HL-60 (cell line): ENCODE data around the gene ICAM1.

Source experiments
- GABPA ChIP-seq: IDR thresholded peaks from 2 replicates; pipeline ENCODE4 v1.6.1; 2012; ENCODE audit warnings: low read depth
- POLR2AphosphoS5 ChIP-seq: IDR thresholded peaks from 2 replicates; pipeline ENCODE4 v1.6.1; 2012; ENCODE audit warnings: low read depth
- TF ChIP-seq, protein P1 (sequence below): IDR thresholded peaks from one replicate; pipeline ENCODE4 v1.5.1; 2011; ENCODE audit warnings: low read length, control low read depth, inconsistent platforms; ENCODE audit not compliant: insufficient read depth
- TF ChIP-seq, protein P2 (sequence below): IDR thresholded peaks from 2 replicates; pipeline ENCODE4 v1.6.1; 2012; ENCODE audit warnings: low read depth; ENCODE audit not compliant: insufficient replicate concordance

DNA sequence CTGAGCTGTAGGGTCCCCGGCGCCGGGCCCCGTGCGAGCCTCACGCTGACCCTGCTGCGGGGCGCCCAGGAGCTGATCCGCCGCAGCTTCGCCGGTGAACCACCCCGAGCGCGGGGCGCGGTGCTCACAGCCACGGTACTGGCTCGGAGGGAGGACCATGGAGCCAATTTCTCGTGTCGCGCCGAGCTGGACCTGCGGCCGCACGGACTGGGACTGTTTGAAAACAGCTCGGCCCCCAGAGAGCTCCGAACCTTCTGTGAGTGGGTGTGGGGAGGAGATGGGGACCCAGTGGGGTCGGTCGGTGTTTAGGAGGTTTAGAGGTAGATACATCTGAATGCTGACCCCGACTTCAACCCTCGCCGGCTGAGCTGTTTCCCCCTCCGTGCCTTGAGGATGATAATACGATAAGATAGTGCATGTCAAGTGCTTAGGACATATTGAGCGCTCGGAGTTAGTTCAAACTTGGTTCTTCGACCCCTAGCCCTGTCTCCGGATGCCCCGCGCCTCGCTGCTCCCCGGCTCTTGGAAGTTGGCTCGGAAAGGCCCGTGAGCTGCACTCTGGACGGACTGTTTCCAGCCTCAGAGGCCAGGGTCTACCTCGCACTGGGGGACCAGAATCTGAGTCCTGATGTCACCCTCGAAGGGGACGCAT lies 20.8 kb downstream of the ICAM1 start:
- TF ChIP-seq, protein P1, sequence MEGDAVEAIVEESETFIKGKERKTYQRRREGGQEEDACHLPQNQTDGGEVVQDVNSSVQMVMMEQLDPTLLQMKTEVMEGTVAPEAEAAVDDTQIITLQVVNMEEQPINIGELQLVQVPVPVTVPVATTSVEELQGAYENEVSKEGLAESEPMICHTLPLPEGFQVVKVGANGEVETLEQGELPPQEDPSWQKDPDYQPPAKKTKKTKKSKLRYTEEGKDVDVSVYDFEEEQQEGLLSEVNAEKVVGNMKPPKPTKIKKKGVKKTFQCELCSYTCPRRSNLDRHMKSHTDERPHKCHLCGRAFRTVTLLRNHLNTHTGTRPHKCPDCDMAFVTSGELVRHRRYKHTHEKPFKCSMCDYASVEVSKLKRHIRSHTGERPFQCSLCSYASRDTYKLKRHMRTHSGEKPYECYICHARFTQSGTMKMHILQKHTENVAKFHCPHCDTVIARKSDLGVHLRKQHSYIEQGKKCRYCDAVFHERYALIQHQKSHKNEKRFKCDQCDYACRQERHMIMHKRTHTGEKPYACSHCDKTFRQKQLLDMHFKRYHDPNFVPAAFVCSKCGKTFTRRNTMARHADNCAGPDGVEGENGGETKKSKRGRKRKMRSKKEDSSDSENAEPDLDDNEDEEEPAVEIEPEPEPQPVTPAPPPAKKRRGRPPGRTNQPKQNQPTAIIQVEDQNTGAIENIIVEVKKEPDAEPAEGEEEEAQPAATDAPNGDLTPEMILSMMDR: no peak
- TF ChIP-seq, protein P2, sequence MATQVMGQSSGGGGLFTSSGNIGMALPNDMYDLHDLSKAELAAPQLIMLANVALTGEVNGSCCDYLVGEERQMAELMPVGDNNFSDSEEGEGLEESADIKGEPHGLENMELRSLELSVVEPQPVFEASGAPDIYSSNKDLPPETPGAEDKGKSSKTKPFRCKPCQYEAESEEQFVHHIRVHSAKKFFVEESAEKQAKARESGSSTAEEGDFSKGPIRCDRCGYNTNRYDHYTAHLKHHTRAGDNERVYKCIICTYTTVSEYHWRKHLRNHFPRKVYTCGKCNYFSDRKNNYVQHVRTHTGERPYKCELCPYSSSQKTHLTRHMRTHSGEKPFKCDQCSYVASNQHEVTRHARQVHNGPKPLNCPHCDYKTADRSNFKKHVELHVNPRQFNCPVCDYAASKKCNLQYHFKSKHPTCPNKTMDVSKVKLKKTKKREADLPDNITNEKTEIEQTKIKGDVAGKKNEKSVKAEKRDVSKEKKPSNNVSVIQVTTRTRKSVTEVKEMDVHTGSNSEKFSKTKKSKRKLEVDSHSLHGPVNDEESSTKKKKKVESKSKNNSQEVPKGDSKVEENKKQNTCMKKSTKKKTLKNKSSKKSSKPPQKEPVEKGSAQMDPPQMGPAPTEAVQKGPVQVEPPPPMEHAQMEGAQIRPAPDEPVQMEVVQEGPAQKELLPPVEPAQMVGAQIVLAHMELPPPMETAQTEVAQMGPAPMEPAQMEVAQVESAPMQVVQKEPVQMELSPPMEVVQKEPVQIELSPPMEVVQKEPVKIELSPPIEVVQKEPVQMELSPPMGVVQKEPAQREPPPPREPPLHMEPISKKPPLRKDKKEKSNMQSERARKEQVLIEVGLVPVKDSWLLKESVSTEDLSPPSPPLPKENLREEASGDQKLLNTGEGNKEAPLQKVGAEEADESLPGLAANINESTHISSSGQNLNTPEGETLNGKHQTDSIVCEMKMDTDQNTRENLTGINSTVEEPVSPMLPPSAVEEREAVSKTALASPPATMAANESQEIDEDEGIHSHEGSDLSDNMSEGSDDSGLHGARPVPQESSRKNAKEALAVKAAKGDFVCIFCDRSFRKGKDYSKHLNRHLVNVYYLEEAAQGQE: no peak
- TF ChIP-seq POLR2AphosphoS5: no peak
- no peak for TF ChIP-seq GABPA
